ENCODE measurements around the gene MYMK.

The MYMK gene

DNA sequence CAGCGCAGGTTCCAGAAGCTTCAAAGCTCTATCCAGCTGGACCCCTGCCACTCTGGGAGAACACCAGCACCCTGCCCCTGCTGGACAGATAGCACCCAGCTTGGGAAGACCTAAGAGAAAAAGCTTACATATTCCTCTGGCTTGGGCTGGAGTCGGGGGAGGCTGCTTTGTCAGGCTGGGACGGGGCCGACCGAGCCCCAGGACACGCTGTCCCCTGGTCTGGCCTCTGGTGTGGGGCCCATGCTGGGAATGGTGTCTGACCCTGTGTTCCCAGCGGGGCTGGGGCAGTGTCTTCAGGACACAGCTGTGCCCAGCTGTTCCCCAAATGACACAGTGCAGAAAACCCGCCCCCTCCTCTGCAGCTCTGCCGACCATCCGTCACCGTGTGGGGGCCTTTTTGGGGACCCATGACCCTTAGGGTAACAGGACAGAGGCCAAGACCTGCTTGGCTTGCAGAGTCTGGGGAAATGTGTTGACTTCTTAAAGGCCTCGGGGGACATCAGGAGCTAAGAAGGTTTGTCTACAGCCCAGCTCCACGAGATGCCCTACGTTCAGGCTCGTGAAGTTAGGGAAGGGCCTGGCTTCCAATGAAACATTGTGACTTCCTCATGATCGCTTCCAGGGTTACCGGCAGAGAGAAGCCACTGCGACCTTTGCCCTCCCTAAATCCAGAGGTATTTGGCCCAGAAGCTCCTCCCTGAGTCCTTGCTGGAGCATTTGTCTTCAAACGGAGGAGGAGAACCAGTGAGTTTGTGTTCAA is 25.4 kb downstream of the MYMK start:
- DNase-seq = no peak

DNA sequence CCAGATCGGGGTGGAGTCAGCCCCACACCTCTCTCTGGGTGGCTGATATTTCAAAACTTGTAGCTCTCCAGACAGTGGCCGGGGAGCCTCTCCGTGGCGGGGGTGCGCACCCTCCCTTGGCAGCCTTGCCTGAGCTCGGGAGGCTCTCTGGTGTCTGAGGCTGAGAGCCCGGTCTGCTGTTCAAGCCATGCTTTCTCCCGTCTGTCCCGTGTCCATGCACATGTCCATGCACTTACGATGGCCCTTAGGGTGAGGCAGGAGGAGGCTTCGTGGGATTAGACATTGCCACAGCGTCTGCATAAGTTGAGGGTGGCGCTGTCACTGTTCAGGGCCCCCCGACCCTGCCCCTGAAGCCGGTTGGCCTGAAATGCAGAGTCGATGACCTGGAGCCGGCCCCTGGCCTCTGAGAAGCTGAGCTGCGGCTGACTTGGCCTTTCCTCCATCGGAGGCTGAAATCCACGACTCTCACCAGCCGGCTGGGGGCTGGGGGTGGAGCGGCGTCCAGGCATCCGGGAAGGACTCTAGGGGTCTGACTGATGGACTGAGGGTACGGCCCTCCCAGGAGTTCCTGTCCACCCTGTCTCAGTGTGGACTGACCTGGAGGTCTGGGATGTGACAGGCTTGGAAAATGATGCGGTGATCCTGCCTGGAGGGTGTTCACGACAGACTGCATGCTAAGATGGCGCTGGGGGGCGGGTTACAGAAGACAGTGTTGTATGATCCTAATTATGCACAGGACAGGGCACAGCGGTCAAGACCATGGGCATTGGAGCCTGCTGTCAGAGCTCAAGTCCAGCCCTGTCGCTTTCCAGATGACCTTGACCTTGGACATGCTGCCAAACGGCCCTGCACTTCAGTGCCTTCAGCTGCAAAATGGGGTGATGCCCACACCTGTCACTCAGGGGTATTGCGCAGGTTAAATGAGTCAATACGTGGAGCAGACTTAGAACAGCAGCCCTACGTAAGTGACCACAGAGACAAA is 27.6 kb downstream of the MYMK start:
- no peak for DNase-seq

DNA sequence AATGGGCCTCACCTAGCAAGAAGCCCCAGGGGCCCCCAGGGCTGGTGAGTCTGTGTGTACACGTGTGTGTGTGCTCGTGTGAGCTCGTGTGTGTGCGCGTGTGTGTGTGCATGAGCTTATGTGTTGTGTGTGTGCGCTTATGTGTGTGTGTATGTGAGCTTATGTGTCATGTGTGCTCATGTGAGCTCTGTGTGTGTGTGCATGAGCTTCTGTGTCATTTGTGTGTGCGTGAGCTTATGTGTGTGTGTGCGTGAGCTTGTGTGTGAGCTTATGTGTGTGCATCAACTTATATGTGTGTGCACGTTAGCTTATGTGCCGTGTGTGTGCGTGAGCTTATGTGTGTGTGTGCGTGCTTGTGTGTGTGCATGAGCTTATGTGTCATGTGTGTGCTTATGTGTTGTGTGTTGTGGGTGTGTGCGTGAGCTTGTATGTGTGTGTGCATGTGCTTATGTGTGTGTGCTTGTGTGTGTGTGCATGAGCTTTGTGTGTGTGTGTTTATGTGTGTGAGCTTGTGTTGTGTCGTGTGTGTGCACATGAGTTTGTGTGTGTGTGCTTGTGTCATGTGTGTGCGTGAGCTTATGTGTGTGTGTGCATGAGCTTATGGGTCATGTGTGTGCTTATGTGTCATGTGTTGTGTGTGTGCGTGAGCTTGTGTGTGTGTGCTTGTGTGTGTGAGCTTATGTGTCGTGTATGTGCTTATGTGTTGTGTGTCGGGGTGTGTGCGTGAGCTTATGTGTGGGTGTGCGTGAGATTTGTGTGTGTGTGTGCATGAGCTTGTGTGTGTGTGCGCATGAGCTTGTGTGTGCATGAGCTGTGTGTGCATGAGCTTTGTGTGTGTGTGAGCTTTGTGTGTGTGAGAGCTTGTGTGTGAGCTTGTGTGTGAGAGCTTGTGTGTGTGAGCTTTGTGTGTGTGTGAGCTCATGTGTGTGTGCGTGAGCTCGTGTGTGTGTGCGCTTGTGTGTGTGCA is 29.1 kb downstream of the MYMK start:
- no peak for DNase-seq

DNA sequence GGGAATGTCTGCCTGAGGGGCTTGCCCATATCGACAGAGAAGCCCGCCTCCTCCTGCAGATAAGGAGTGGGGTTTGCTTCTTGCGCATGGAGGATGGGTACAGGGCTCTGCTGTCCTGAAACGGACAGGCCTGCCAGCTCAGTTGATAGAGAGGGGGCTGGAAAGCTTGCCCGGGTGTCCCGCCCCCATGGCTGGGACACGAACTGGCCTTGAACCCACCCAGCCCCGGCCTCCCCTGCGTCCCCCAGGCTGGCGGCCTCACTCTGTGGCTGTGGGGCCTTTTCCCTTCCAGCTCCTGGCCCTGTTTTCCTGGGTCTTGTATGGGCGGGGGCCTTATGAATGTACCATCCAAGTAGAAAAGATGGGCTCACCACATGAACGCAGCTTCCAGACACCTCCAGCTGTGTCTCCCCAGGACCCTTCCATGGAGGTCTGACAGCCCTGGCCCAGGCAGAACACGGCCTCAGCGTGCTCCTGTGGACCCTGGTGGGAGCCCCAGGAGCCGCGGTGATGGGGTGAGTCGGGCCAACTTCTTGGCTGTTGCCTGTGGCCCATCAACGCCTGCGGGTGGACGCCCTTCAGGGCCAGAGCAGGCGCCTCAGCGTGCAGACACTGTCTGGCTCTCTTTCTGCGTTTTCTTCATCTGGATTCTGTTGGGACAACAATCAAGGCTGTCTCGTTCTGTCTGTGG is 30.0 kb downstream of the MYMK start:
- no peak for DNase-seq

DNA sequence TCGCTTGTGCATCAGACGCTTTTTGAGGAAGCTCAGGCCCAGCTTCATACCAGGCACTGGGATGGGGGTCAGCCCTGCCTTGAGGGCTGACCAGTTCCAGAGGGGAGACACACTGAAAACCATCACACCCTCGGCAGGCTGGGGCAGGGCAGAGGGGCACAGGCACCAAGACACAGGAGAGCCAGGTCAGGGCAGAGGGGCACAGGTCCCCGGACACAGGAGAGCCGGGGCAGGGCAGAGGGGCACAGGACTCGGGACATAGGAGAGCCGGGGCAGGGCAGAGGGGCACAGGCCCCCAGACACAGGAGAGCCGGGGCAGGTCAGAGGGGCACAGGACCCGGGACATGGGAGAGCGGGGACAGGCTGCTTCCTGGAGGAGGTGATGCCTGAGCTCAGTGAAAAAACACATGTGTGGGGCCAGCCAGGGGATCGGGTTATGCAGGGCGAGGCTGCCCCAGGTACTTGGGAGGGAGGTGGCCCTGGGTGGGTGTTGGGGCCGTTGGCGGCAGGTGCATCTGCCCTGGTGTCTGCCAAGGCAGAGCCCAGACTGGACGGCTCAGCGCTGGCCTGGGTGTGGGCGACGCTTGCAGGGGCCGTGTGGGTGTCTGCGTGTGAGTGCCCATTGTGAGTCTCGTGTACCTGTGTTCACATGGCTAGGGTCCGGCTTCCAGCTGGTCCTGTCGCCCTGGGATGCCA is 30.8 kb downstream of the MYMK start:
- no peak for DNase-seq

DNA sequence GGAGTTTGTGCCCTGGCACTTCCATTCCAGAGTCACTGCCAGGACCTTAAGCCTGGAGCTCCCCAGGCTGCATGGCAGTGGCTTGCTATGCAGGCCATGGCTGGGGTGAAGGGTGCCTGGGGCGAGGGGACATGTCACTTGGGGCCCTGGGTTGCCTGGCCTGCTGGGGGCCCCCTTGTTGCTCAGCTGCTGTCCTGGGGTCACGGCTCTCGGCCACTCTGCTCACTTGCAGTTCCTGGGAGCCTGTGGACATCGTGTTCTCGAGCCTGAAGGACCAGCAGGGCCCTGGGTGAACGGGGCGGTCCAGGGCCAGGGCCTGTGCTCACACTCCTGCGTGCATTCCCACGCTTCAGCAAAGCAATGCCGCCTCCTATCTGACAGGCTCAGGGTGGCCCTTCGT is 31.3 kb downstream of the MYMK start:
- no peak for DNase-seq

DNA sequence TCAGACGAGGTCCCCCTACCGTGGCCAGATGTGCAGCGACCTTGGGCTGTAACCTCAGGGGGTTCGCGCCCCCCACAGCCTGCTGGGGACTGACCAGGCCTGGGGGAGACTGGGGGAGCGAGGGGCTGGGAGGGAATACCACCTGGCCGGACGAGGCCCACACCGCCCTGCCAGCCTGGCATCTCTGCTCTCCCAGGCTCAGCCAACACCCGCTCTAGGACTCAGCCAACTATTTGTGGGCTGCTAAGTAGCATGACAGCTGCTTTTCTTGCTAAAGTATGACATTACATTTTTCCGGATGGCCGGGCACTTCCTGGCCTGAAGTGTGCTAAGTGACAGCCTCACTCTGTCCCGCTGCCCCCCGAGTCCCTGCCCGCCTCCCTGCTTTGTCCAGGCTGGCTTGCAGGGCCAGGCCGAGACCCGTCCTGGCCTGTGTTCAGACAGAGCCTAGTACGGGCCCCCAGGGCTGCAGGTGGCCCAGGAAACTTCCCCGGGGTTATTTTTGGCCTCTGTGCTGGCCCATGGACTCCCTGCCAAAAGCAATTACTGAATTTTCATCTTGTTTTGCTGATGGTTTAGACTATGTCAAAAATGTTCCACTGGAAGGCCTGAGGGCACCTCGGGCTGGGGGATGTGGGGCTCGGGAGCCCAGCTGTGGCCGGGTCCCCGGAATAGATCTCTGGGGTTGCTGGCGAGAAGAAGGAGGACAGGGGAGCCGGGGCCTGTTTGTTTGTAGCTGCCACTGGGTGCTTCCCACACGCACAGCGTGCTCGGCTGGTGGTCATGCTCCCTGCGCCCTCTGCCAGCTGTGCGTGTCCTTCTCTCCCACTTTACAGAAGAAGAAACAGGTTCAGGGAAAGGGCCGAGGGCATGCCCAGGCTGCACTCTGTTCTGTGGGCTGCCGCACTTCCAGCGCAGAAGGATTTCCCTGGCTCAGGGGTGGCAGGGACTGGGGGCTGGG is 32.4 kb downstream of the MYMK start:
- DNase-seq = peak; percentile 6

DNA sequence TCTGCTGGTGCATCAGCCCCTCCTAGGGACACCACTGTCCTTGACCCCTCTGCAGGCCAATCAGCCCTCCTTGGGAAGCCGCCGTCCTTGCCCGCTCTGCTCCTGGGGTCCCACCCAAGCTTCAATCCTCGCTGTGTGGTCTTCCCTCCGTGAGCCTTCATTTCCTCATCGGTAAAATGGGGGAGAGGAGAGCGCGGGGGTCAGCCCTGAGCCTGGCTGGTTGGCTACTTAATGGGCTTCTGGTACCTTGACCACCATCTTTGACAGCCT is 33.2 kb downstream of the MYMK start:
- no peak for DNase-seq

DNA sequence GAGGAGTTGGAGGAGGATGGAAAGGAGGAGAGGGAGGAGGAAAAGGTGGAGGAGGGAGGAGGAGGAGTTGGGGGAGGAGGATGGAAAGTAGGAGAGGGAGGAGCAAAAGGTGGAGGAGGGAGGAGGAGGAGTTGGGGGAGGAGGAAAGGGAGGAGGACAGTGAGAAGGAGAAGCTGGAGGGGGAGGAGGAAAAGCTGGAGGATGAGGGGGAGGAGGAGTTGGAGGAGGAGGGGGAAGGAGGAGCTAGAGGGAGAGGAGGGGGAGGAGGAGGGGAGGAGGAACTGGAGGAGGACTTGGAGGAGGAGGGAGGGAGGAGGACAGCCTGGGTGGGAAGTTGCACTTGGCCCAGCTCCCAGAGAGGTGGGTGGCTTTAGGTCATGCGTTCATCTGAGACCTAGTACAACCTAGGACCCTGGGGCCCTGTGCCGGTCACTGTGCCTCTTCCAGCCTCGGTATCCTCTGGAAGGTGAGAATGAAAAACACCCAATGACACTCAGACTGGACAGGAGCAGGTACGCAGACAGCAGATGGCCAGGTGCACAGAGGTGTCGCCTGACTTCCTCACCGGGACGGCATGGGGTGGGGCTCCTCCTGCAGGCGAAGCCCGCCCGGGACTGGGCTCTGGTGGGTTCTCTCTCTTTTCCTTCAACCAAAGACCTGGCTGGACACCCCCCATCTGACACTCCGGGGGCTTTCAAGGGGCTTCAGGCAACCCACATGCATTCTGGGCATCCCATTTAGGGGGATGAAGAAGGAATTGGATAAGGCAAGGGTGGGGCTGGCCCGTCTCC is 33.7 kb downstream of the MYMK start:
- no peak for DNase-seq

DNA sequence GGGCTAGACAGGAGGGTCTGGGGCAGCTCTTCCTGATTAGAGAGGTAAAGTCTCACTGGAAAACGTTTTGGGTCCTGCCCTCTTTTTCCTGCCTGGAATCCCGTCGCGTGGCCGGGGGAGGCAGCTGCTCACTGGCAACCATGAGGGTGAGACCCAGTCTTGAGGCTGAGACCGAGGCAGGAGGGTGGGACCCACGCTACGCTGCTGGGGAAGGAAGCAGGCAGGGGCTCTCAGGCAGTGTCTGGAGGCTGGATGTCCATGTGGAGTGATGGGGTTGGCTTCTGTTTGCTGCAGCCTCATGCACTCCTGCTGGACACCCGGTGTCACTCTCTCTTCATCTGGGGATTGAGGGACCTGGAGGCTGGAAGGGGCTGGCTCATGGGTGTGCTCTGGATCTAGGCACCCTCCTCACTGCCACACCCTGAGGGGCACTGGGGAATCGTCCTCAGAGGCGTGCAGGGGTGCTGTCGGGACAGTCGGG is 34.5 kb downstream of the MYMK start:
- no peak for DNase-seq

DNA sequence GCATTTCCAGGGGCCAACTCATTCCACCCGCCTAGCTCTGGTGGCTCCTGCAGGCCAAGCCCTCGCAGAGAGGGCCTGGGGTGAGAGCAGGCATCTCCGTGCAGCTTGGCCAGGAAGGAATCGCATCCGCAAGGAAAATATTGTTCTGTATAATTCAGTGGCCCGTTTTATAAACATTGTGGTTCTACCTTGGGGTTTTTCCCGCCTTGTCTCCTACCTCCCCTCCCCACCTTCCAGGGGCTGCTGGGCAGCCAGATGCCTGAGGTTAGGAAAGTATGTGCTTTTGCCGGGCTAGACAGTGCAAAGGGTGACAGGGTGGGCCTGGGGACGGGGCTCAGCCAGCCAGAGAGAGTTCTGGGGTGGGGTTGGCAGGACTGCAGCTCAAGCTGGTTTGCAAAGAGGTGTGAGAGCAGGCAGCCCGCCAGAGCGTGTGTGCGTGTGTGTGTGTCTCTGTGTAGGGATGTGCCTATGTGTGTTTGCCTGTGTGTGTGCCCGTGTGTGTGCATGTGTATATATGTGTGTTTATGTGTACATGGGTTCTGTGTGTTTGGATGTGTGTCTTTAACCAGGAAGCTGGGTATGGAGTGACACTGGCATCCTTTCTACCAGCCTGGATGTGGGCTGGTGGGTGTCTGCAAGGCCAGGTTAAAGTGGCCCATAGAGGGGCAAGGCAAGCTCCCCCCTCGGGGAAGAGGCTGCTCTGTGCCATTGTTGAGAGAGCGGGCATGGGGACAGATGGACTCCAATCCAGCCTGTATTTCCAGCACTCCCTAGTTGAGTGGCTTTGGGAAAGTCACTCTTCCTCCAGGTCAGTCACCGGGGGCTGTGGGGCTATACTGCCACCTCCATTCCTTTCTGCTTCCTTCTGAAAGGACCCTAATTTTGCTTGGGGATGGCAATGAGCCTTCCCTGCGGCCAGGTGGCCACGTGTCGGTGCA is 35.2 kb downstream of the MYMK start:
- no peak for DNase-seq

DNA sequence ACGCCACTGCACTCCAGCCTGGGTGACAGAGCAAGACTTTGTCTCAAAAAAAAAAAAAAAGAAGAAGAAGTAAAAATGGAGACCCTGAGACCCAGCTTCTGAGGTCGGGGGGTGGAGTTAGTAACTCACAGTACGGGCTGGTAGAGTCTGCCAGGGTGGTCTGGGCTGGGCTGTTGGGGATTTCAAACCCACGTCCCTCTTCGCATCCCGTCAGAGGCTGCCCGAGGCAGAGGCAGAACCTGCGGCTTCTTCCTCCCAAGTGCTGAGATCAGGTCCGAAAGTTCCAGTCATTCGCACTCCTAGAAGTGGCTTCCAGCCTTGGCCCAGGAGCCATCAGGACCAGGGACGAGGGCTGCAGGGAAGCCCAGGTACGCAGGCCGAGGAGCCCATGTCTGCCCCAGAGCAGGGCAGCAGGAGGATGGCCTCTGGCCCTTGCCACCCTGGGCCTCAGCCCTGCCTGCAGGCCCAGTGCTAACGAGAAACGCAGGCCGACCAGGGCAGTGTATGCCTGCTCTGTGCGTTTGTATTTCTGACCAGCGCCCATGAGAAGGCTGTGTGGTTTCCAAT is 36.0 kb downstream of the MYMK start:
- no peak for DNase-seq

DNA sequence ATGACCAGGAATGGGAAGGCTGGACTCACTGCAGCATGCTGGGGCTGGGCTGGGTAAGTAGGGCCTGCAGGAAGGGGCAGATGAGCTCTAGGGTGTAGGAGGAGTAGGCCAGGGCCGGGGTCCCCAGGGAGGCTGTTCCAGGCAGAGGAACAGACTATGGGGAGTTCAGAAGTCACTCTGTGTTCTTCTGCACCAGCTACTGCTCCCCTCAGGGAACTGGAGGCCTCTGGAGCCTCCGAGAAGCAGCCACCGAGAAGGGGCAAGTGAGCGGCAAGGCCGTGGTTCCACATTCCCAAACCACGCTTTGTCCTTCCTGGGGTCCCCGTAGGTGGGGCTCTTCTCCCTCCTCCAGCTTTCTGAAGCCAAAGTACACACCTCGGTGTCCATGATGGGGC is 37.4 kb downstream of the MYMK start:
- no peak for DNase-seq

DNA sequence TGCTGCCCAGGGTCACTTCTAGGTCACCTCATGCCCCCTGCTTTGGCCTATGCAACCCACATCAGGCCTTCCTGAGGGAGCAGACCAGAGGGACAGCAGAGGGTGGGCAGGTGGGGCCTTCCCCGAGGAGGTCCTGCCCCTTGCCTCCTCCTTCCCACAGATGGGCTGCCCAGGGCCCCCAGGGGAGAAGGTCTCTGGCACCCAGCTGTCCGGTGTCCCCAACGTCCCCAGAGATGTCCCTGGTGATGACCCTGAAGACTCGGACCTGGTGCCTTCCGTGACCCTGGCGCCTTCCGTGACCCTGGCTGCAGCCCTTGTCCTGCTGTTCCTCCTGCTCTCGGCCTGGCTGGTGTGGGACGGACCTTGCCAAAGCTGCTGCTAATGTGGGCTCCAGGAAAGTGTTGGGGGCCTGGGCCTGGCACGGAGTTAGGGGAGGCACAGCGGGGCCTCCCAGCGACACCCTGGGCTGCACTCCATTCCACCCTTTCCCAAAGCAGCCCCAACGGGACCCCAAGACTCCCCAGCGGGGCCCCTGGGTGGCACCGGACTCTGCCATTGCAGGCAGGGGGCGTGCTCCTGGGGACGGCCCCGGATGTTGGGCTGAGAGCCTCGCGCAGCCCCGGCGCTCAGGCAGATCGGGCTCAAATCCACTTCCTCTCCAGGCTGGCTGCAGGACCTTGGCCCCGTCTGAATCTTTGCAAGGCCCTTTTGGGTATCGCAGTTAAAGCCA is 39.1 kb downstream of the MYMK start:
- no peak for DNase-seq

DNA sequence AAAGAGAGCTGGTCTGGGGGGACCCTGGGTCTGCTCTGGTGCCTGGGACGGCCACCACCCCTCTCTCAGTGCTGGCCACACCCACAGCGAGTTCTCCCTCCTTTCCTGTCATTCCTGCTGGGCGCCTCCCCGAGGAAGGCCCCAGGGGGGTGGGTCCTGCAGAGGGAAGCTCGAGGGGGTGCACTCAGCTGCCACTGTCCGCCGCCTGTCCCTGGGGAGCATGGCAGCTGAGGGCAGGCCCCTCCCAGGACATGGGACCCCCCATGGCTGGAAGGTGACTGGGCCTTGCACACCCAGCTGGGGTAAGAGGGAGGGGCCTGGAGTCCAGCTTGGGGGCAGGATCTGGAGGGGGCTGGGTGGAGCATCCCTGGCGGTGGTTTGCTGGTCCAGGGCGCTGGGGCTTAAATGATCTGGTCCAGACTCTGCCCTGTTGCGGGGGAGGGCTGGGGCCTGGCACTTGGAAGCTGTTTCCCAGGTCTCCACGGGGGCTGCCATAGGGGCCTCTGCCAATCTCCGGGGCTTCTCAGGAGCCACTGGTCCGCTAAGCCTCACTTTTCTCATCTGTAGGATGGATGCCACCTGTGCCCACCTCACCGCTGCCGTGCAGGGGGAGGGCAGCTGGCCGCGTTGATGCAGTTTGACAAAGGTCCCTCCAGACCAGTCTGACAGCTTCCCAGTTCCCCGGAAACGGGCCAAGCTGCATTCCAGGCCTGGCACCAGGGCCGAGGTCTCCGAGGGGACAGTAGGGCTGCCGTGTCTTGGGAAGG is 39.9 kb downstream of the MYMK start:
- no peak for DNase-seq

DNA sequence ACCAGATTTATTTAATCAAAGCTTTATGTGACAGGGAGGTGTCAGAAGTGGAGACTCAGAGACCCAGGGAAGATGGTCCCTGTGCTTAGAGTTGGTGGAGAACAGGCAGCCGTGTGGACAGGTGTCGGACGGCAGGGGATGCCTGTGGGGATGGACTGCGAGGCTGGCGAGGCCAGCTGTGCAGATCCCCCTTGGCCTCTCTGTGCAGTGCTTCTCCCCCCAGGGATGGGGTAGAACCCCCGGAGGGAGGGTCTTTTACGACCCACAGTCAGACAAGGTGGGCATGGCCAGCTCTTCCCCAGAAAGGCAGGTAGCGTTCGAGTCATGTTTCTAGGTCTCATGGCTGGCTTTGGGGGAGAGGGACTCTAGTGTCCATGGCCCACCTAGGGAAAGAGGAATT is 41.1 kb downstream of the MYMK start:
- no peak for DNase-seq

Measured in fibroblast of skin of scalp (primary cell).